SK-N-SH treated with all-trans-retinoic acid at 6 μM for 48 hours (cell line): ENCODE data around the gene KCNA2.
A peak's percentile ranks its signal among the peaks of the same experiment; 100 is the strongest.

Experiments used
- ATAC-seq: fragments of 200-7000 bp; cut with Tn5 transposase; 3 replicates; pipeline ENCODE4 v1.9.1; 2020; ENCODE audit warnings: mild to moderate bottlenecking, moderate library complexity
- ARNTL ChIP-seq: fragments of 450-650 bp; formaldehyde crosslinking; IDR thresholded peaks from 2 replicates; pipeline ENCODE4 v1.5.0; 2020; ENCODE audit warnings: low read depth, mild to moderate bottlenecking, moderate library complexity, borderline replicate concordance
- CSDC2 ChIP-seq: fragments of 250-450 bp; sonication (Bioruptor Pico); IDR thresholded peaks from 2 replicates; pipeline ENCODE4 v1.5.0; 2020; ENCODE audit warnings: mild to moderate bottlenecking, moderate library complexity
- GLIS3 ChIP-seq: fragments of 250-450 bp; sonication (Bioruptor Pico); IDR thresholded peaks from 2 replicates; pipeline ENCODE4 v1.5.0; 2020; ENCODE audit warnings: mild to moderate bottlenecking, moderate library complexity
- ISL1 ChIP-seq: fragments of 250-450 bp; sonication (Bioruptor Pico); IDR thresholded peaks from 2 replicates; pipeline ENCODE4 v2.1.2; 2022; ENCODE audit warnings: mild to moderate bottlenecking, moderate library complexity
- OSR1 ChIP-seq: fragments of 250-450 bp; sonication (Bioruptor Pico); IDR thresholded peaks from 2 replicates; pipeline ENCODE4 v1.8.0; 2022; ENCODE audit warnings: moderate library complexity, mild to moderate bottlenecking, inconsistent platforms
- PPARA ChIP-seq: fragments of 250-450 bp; sonication (Bioruptor Pico); IDR thresholded peaks from 2 replicates; pipeline ENCODE4 v1.5.0; 2020; ENCODE audit warnings: mild to moderate bottlenecking, borderline replicate concordance
- RARB ChIP-seq: fragments of 250-450 bp; sonication (Bioruptor Pico); IDR thresholded peaks from 2 replicates; pipeline ENCODE4 v1.8.0; 2021; ENCODE audit warnings: mild to moderate bottlenecking, moderate library complexity
- SNAI2 ChIP-seq: fragments of 250-450 bp; sonication (Bioruptor Pico); IDR thresholded peaks from 2 replicates; pipeline ENCODE4 v1.5.0; 2020; ENCODE audit warnings: mild to moderate bottlenecking, moderate library complexity
- TCF4 ChIP-seq: fragments of 250-450 bp; sonication (Bioruptor Pico); IDR thresholded peaks from 2 replicates; pipeline ENCODE4 v1.8.0; 2021; ENCODE audit warnings: mild to moderate bottlenecking, moderate library complexity, borderline replicate concordance
- ZC3H10 ChIP-seq: fragments of 250-450 bp; sonication (Bioruptor Pico); IDR thresholded peaks from 2 replicates; pipeline ENCODE4 v1.5.1; 2021; ENCODE audit warnings: mild to moderate bottlenecking, moderate library complexity
- ZFP3 ChIP-seq: fragments of 250-450 bp; sonication (Bioruptor Pico); IDR thresholded peaks from 2 replicates; pipeline ENCODE4 v1.5.0; 2020; ENCODE audit warnings: mild to moderate bottlenecking, moderate library complexity
- ZFP30 ChIP-seq: fragments of 450-650 bp; formaldehyde crosslinking; IDR thresholded peaks from 2 replicates; pipeline ENCODE4 v1.5.0; 2022; ENCODE audit warnings: mild to moderate bottlenecking, moderate library complexity
- ZNF565 ChIP-seq: fragments of 450-650 bp; formaldehyde crosslinking; conservative IDR thresholded peaks from 2 replicates; pipeline ENCODE4 v1.5.0; 2020; ENCODE audit warnings: low read depth, mild to moderate bottlenecking, moderate library complexity
- ZNF70 ChIP-seq: fragments of 450-650 bp; formaldehyde crosslinking; IDR thresholded peaks from 2 replicates; pipeline ENCODE4 v1.5.0; 2020; ENCODE audit warnings: mild to moderate bottlenecking, moderate library complexity
- ZNF8 ChIP-seq: fragments of 450-650 bp; formaldehyde crosslinking; IDR thresholded peaks from 2 replicates; pipeline ENCODE4 v1.5.0; 2020; ENCODE audit warnings: mild to moderate bottlenecking, moderate library complexity
- TF ChIP-seq, protein P1 (sequence below): fragments of 250-450 bp; sonication (Bioruptor Pico); IDR thresholded peaks from 2 replicates; pipeline ENCODE4 v1.5.1; 2020; ENCODE audit warnings: low read depth, mild to moderate bottlenecking, moderate library complexity
- TF ChIP-seq, protein P2 (sequence below): fragments of 250-450 bp; sonication (Bioruptor Pico); IDR thresholded peaks from 2 replicates; pipeline ENCODE4 v1.8.0; 2021; ENCODE audit warnings: low read depth, mild to moderate bottlenecking, moderate library complexity, borderline replicate concordance
- TF ChIP-seq, protein P3 (sequence below): fragments of 250-450 bp; sonication (Bioruptor Pico); IDR thresholded peaks from 2 replicates; pipeline ENCODE4 v1.8.0; 2020; ENCODE audit warnings: mild to moderate bottlenecking, moderate library complexity, borderline replicate concordance
- TF ChIP-seq, protein P4 (sequence below): fragments of 250-450 bp; sonication (Bioruptor Pico); IDR thresholded peaks from 2 replicates; pipeline ENCODE4 v1.5.1; 2021; ENCODE audit warnings: mild to moderate bottlenecking, moderate library complexity

KCNA2 gene

DNA sequence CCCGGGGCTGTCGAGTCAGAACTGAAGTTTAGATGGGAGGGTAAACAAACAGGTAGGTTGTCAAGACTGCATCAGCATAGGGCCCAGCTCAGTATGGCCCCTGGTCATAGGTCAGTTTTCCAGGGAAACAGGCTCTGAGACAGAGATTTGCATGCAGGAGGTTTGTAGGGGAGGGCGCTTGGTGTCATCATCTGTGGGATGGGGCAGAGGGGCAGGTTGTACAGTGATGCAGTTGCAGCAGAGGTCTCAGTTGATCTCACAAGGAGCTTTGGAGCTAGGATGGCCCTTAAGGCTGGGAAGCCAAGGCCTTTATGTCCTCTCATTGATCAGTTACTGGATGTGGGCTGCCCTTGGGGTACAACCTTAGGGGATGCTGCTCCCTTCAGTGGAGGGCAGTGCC is 48.7 kb downstream of the KCNA2 start:
- ATAC-seq, result no peak
- TF ChIP-seq SNAI2 (CRISPR knock-in tag), result no peak
- no peak for TF ChIP-seq OSR1 (CRISPR knock-in tag)
- TF ChIP-seq ZNF565 (CRISPR knock-in tag), result no peak
- no peak for TF ChIP-seq RARB
- no peak for TF ChIP-seq CSDC2 (CRISPR knock-in tag)
- no peak for TF ChIP-seq TCF4 (CRISPR knock-in tag)

DNA sequence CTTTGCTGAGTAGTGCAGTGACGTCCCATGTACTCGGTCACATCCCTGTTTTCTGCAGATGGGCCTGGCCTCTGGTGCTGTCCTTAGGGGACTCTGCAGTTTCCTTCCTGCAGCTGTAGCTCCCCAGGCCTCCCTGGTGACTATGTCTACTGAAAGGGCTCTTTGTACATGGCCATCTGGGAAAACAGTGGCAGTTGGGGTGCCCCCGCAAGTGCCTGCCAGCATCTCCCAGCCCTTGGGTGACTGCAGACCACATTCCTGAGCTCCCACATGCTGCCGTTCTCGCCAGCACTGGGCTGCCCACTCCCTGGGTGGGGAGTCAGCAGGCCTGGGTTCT is 49.7 kb downstream of the KCNA2 start:
- no peak; the same call in 2 of the 3 replicates for ATAC-seq
- TF ChIP-seq ZFP3 (CRISPR knock-in tag) (no peak), TCF4 (CRISPR knock-in tag) (no peak), ARNTL (no peak), ZNF70 (CRISPR knock-in tag) (no peak), CSDC2 (CRISPR knock-in tag) (no peak), ZNF8 (CRISPR knock-in tag) (no peak), OSR1 (CRISPR knock-in tag) (no peak), SNAI2 (CRISPR knock-in tag) (no peak), GLIS3 (no peak), PPARA (CRISPR knock-in tag) (no peak)
- TF ChIP-seq, protein P1, sequence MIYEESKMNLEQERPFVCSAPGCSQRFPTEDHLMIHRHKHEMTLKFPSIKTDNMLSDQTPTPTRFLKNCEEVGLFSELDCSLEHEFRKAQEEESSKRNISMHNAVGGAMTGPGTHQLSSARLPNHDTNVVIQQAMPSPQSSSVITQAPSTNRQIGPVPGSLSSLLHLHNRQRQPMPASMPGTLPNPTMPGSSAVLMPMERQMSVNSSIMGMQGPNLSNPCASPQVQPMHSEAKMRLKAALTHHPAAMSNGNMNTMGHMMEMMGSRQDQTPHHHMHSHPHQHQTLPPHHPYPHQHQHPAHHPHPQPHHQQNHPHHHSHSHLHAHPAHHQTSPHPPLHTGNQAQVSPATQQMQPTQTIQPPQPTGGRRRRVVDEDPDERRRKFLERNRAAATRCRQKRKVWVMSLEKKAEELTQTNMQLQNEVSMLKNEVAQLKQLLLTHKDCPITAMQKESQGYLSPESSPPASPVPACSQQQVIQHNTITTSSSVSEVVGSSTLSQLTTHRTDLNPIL, result no peak
- TF ChIP-seq, protein P2, sequence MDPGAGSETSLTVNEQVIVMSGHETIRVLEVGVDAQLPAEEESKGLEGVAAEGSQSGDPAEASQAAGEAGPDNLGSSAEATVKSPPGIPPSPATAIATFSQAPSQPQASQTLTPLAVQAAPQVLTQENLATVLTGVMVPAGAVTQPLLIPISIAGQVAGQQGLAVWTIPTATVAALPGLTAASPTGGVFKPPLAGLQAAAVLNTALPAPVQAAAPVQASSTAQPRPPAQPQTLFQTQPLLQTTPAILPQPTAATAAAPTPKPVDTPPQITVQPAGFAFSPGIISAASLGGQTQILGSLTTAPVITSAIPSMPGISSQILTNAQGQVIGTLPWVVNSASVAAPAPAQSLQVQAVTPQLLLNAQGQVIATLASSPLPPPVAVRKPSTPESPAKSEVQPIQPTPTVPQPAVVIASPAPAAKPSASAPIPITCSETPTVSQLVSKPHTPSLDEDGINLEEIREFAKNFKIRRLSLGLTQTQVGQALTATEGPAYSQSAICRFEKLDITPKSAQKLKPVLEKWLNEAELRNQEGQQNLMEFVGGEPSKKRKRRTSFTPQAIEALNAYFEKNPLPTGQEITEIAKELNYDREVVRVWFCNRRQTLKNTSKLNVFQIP, result no peak
- TF ChIP-seq, protein P3, sequence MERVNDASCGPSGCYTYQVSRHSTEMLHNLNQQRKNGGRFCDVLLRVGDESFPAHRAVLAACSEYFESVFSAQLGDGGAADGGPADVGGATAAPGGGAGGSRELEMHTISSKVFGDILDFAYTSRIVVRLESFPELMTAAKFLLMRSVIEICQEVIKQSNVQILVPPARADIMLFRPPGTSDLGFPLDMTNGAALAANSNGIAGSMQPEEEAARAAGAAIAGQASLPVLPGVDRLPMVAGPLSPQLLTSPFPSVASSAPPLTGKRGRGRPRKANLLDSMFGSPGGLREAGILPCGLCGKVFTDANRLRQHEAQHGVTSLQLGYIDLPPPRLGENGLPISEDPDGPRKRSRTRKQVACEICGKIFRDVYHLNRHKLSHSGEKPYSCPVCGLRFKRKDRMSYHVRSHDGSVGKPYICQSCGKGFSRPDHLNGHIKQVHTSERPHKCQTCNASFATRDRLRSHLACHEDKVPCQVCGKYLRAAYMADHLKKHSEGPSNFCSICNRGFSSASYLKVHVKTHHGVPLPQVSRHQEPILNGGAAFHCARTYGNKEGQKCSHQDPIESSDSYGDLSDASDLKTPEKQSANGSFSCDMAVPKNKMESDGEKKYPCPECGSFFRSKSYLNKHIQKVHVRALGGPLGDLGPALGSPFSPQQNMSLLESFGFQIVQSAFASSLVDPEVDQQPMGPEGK, result no peak

DNA sequence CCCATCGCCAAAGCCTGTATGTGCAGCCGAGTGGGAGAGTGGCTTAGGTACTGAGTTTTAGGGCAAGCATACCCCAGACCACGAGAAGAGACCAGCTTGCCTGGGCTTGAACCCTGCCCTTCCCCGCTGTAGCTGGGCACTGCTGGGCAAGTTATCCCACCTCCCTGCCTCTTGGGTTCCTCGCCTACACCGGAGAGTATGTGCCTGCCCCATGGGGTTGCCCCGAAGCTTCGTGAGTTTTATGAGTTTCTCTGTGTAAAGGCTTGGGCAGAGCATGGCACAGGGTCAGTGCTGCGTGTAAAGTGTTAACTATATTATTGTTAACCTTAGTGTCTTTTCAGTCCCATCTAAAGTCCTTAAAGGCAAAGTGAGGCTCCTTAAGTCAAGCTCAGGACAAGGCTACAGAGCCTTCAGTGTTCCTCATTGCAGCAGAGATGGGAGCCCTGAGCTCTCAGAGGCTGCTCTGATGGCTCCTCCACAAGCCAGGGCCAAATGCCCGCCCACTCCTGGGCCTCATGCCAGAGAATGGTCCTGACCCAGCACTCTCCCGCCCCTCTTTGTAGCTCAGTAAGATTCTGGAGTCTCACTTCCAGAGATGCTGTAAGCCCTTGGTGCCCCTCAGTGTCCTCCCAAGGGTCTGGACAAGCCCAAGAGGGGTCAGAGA is 50.2 kb downstream of the KCNA2 start:
- peak; percentile 58 for ATAC-seq
- no peak for TF ChIP-seq RARB
- no peak for TF ChIP-seq SNAI2 (CRISPR knock-in tag)
- no peak for TF ChIP-seq GLIS3
- no peak for TF ChIP-seq OSR1 (CRISPR knock-in tag)
- no peak for TF ChIP-seq ISL1 (CRISPR knock-in tag)
- TF ChIP-seq ARNTL, result no peak
- TF ChIP-seq ZNF8 (CRISPR knock-in tag), result no peak
- TF ChIP-seq, protein P1, result no peak
- TF ChIP-seq, protein P4, sequence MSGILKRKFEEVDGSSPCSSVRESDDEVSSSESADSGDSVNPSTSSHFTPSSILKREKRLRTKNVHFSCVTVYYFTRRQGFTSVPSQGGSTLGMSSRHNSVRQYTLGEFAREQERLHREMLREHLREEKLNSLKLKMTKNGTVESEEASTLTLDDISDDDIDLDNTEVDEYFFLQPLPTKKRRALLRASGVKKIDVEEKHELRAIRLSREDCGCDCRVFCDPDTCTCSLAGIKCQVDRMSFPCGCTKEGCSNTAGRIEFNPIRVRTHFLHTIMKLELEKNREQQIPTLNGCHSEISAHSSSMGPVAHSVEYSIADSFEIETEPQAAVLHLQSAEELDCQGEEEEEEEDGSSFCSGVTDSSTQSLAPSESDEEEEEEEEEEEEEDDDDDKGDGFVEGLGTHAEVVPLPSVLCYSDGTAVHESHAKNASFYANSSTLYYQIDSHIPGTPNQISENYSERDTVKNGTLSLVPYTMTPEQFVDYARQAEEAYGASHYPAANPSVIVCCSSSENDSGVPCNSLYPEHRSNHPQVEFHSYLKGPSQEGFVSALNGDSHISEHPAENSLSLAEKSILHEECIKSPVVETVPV (CRISPR knock-in tag), result no peak
- no peak for TF ChIP-seq TCF4 (CRISPR knock-in tag)
- TF ChIP-seq ZC3H10, result no peak

DNA sequence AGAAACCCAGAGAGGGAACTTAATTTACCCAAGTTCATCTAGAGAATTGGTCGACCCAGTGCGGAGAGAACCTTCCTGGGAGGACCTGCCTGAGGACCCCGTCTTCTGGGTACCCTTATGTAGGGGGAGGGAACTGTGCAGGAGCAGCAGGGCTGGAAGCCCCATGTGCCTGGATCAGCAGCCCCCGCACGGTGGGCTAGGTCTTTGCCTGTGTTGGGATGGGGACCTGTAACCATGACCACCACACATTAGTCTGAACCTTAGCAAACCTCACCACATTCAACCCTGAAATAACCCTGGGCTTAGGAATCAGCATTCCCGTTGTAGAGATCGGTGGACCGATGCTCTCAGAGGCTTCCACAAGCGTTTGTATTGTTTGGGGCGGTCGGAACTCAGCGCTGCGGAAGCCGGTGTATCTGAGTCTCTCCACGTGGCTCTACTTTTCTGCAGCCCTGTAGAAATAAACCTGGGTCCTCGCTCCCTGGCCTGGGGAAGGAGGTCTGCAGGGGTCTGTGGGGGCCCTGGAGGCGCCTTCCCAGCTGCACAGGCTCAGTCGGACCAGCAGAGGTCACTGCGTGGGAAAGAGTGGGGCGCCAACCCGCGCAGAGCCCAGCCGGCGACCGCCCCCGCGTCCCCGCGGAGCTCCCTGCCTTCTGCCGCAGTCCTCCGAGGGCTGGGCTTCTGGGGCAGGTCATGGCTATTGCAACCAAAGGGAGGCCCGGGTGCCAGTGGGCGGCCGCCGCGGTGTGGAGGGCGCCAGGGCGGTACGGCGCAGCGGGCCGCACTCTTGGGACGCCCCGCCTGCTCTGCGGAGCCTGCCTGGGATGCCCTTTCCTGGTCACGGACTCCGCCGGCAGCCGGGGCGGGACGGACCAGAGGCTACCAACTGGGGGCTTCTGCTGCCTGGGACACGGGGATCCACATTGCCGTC is 51.0 kb downstream of the KCNA2 start:
- ATAC-seq, result peak; percentile 94
- TF ChIP-seq ZFP30 (CRISPR knock-in tag) (no peak), GLIS3 (no peak), ISL1 (CRISPR knock-in tag) (no peak), ARNTL (no peak), TCF4 (CRISPR knock-in tag) (no peak)
- TF ChIP-seq, protein P2, result no peak
- TF ChIP-seq, protein P4 (CRISPR knock-in tag), result no peak
- TF ChIP-seq, protein P1, result no peak
